HEK293 (cell line): ENCODE data around the gene ANGEL2.

Experiments used
- MYNN ChIP-seq: fragments of 450-650 bp; formaldehyde crosslinking; IDR thresholded peaks from 2 replicates; pipeline ENCODE4 v1.5.1; 2016; ENCODE audit warnings: missing biosample characterization, missing genetic modification characterization, borderline replicate concordance
- ZFP3 ChIP-seq: fragments of 450-650 bp; formaldehyde crosslinking; IDR thresholded peaks from 2 replicates; pipeline ENCODE4 v1.5.1; 2016; ENCODE audit warnings: low read depth, missing biosample characterization, missing genetic modification characterization
- ZIC2 ChIP-seq: fragments of 450-650 bp; formaldehyde crosslinking; IDR thresholded peaks from 2 replicates; pipeline ENCODE4 v1.5.1; 2016; ENCODE audit warnings: missing biosample characterization, missing genetic modification characterization
- ZNF146 ChIP-seq: fragments of 450-650 bp; formaldehyde crosslinking; IDR thresholded peaks from 2 replicates; pipeline ENCODE4 v1.5.1; 2016; ENCODE audit warnings: missing biosample characterization, missing genetic modification characterization
- ZNF19 ChIP-seq: fragments of 450-650 bp; formaldehyde crosslinking; IDR thresholded peaks from 2 replicates; pipeline ENCODE4; 2016; ENCODE audit warnings: missing biosample characterization, missing genetic modification characterization, low read depth
- ZNF221 ChIP-seq: fragments of 450-650 bp; formaldehyde crosslinking; IDR thresholded peaks from 2 replicates; pipeline ENCODE4 v1.5.1; 2017; ENCODE audit warnings: missing biosample characterization, missing genetic modification characterization, borderline replicate concordance
- ZNF292 ChIP-seq: fragments of 450-650 bp; formaldehyde crosslinking; IDR thresholded peaks from 2 replicates; pipeline ENCODE4 v1.5.1; 2016; ENCODE audit warnings: low read depth, missing biosample characterization, missing genetic modification characterization, borderline replicate concordance
- ZNF311 ChIP-seq: fragments of 450-650 bp; formaldehyde crosslinking; IDR thresholded peaks from 2 replicates; pipeline ENCODE4 v1.5.1; 2017; ENCODE audit warnings: missing biosample characterization, missing genetic modification characterization, borderline replicate concordance
- ZNF335 ChIP-seq: fragments of 450-650 bp; formaldehyde crosslinking; conservative IDR thresholded peaks from 2 replicates; pipeline ENCODE4 v1.5.1; 2016; ENCODE audit warnings: missing biosample characterization, missing genetic modification characterization
- ZNF514 ChIP-seq: fragments of 450-650 bp; formaldehyde crosslinking; IDR thresholded peaks from 2 replicates; pipeline ENCODE4 v1.5.1; 2016; ENCODE audit warnings: missing biosample characterization, missing genetic modification characterization
- ZNF521 ChIP-seq: fragments of 450-650 bp; formaldehyde crosslinking; IDR thresholded peaks from 2 replicates; pipeline ENCODE4 v1.5.1; 2017; ENCODE audit warnings: missing biosample characterization, mild to moderate bottlenecking, missing genetic modification characterization
- ZNF600 ChIP-seq: fragments of 450-650 bp; formaldehyde crosslinking; IDR thresholded peaks from 2 replicates; pipeline ENCODE4 v1.5.1; 2016; ENCODE audit warnings: missing biosample characterization, missing genetic modification characterization
- ZNF707 ChIP-seq: fragments of 450-650 bp; formaldehyde crosslinking; IDR thresholded peaks from 2 replicates; pipeline ENCODE4 v1.5.1; 2016; ENCODE audit warnings: missing biosample characterization, missing genetic modification characterization
- ZNF777 ChIP-seq: fragments of 450-650 bp; formaldehyde crosslinking; IDR thresholded peaks from 2 replicates; pipeline ENCODE4 v1.5.1; 2017; ENCODE audit warnings: missing biosample characterization, missing genetic modification characterization, borderline replicate concordance
- TF ChIP-seq, protein P1 (sequence below): fragments of 450-650 bp; formaldehyde crosslinking; IDR thresholded peaks from 2 replicates; pipeline ENCODE4 v1.5.1; 2017; ENCODE audit warnings: missing biosample characterization, missing genetic modification characterization
- TF ChIP-seq, protein P2 (sequence below): fragments of 450-650 bp; IDR thresholded peaks from 2 replicates; pipeline ENCODE4 v1.5.1; 2018; ENCODE audit warnings: missing biosample characterization, mild to moderate bottlenecking, missing genetic modification characterization
- TF ChIP-seq, protein P3 (sequence below): fragments of 450-650 bp; formaldehyde crosslinking; IDR thresholded peaks from 2 replicates; pipeline ENCODE4 v1.5.1; 2016; ENCODE audit warnings: missing biosample characterization, missing genetic modification characterization
- TF ChIP-seq, protein P4 (sequence below): fragments of 450-650 bp; formaldehyde crosslinking; IDR thresholded peaks from 2 replicates; pipeline ENCODE4 v1.5.1; 2016; ENCODE audit warnings: missing biosample characterization, missing genetic modification characterization, borderline replicate concordance
- TF ChIP-seq, protein P5 (sequence below): fragments of 450-650 bp; formaldehyde crosslinking; IDR thresholded peaks from 2 replicates; pipeline ENCODE4 v1.5.1; 2016; ENCODE audit warnings: missing biosample characterization, missing genetic modification characterization
- TF ChIP-seq, protein P6 (sequence below): fragments of 450-650 bp; formaldehyde crosslinking; IDR thresholded peaks from 2 replicates; pipeline ENCODE4 v1.5.1; 2016; ENCODE audit warnings: missing biosample characterization, missing genetic modification characterization, borderline replicate concordance
- TF ChIP-seq, protein P7 (sequence below): fragments of 450-650 bp; formaldehyde crosslinking; IDR thresholded peaks from 2 replicates; pipeline ENCODE4 v1.5.1; 2016; ENCODE audit warnings: missing biosample characterization, missing genetic modification characterization

ANGEL2 gene

DNA sequence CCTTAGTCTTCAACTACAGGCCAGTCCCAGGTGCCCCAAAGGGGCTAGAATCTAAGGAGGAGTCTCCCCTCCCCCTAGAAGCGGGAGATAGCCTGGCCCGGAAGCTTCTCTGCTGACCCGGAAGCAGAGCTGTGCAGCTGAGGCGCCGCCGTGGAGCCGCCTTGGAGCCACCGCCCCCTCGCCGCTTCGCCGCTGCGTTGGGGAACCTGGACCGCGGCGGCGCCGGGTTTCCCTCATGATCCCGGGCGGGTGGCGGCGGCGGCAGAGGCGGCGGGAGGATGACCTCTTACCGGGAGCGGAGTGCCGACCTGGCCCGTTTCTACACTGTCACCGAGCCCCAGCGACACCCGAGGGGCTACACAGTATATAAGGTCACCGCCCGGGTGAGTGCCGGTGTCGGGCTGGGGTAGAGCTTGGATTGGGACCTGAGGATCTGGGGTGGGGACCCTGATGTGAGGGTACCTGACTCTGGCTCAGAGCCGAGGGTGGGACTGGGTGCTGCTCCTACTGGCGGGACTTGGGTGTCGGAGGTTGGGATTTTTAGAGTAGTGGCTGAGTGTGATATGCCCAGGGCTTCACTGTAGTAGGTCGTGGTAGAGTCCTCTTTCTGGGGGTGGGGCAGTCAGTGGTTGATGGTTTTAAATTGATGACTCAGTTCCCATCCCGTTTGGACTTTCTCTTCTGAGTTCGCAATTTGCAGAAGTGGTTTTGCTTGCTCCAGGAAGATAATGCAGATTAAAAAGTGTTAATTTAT is 35.6 kb upstream of the ANGEL2 start, which contains the start of gene RPS6KC1 (continued):
- TF ChIP-seq, protein P1, sequence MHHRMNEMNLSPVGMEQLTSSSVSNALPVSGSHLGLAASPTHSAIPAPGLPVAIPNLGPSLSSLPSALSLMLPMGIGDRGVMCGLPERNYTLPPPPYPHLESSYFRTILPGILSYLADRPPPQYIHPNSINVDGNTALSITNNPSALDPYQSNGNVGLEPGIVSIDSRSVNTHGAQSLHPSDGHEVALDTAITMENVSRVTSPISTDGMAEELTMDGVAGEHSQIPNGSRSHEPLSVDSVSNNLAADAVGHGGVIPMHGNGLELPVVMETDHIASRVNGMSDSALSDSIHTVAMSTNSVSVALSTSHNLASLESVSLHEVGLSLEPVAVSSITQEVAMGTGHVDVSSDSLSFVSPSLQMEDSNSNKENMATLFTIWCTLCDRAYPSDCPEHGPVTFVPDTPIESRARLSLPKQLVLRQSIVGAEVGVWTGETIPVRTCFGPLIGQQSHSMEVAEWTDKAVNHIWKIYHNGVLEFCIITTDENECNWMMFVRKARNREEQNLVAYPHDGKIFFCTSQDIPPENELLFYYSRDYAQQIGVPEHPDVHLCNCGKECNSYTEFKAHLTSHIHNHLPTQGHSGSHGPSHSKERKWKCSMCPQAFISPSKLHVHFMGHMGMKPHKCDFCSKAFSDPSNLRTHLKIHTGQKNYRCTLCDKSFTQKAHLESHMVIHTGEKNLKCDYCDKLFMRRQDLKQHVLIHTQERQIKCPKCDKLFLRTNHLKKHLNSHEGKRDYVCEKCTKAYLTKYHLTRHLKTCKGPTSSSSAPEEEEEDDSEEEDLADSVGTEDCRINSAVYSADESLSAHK (tag by site-specific recombination), result no peak
- TF ChIP-seq ZNF777 (tag by site-specific recombination) (no peak), ZNF600 (tag by site-specific recombination) (peak; percentile 74), MYNN (no peak), ZNF521 (tag by site-specific recombination) (no peak), ZNF707 (no peak), ZNF335 (peak; percentile 84), ZNF146 (no peak), ZNF292 (tag by site-specific recombination) (no peak), ZIC2 (tag by site-specific recombination) (no peak), ZNF514 (tag by site-specific recombination) (no peak), ZFP3 (tag by site-specific recombination) (peak; percentile 81), ZNF311 (tag by site-specific recombination) (no peak), ZNF221 (tag by site-specific recombination) (no peak), ZNF19 (tag by site-specific recombination) (no peak)
- TF ChIP-seq, protein P2, sequence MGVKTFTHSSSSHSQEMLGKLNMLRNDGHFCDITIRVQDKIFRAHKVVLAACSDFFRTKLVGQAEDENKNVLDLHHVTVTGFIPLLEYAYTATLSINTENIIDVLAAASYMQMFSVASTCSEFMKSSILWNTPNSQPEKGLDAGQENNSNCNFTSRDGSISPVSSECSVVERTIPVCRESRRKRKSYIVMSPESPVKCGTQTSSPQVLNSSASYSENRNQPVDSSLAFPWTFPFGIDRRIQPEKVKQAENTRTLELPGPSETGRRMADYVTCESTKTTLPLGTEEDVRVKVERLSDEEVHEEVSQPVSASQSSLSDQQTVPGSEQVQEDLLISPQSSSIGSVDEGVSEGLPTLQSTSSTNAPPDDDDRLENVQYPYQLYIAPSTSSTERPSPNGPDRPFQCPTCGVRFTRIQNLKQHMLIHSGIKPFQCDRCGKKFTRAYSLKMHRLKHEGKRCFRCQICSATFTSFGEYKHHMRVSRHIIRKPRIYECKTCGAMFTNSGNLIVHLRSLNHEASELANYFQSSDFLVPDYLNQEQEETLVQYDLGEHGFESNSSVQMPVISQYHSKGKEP (tag by site-specific recombination), result no peak
- TF ChIP-seq, protein P3, sequence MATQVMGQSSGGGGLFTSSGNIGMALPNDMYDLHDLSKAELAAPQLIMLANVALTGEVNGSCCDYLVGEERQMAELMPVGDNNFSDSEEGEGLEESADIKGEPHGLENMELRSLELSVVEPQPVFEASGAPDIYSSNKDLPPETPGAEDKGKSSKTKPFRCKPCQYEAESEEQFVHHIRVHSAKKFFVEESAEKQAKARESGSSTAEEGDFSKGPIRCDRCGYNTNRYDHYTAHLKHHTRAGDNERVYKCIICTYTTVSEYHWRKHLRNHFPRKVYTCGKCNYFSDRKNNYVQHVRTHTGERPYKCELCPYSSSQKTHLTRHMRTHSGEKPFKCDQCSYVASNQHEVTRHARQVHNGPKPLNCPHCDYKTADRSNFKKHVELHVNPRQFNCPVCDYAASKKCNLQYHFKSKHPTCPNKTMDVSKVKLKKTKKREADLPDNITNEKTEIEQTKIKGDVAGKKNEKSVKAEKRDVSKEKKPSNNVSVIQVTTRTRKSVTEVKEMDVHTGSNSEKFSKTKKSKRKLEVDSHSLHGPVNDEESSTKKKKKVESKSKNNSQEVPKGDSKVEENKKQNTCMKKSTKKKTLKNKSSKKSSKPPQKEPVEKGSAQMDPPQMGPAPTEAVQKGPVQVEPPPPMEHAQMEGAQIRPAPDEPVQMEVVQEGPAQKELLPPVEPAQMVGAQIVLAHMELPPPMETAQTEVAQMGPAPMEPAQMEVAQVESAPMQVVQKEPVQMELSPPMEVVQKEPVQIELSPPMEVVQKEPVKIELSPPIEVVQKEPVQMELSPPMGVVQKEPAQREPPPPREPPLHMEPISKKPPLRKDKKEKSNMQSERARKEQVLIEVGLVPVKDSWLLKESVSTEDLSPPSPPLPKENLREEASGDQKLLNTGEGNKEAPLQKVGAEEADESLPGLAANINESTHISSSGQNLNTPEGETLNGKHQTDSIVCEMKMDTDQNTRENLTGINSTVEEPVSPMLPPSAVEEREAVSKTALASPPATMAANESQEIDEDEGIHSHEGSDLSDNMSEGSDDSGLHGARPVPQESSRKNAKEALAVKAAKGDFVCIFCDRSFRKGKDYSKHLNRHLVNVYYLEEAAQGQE (tag by site-specific recombination), result no peak
- TF ChIP-seq, protein P4, sequence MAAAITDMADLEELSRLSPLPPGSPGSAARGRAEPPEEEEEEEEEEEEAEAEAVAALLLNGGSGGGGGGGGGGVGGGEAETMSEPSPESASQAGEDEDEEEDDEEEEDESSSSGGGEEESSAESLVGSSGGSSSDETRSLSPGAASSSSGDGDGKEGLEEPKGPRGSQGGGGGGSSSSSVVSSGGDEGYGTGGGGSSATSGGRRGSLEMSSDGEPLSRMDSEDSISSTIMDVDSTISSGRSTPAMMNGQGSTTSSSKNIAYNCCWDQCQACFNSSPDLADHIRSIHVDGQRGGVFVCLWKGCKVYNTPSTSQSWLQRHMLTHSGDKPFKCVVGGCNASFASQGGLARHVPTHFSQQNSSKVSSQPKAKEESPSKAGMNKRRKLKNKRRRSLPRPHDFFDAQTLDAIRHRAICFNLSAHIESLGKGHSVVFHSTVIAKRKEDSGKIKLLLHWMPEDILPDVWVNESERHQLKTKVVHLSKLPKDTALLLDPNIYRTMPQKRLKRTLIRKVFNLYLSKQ (tag by site-specific recombination), result no peak
- TF ChIP-seq, protein P5, sequence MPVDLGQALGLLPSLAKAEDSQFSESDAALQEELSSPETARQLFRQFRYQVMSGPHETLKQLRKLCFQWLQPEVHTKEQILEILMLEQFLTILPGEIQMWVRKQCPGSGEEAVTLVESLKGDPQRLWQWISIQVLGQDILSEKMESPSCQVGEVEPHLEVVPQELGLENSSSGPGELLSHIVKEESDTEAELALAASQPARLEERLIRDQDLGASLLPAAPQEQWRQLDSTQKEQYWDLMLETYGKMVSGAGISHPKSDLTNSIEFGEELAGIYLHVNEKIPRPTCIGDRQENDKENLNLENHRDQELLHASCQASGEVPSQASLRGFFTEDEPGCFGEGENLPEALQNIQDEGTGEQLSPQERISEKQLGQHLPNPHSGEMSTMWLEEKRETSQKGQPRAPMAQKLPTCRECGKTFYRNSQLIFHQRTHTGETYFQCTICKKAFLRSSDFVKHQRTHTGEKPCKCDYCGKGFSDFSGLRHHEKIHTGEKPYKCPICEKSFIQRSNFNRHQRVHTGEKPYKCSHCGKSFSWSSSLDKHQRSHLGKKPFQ (tag by site-specific recombination), result no peak
- TF ChIP-seq, protein P6, sequence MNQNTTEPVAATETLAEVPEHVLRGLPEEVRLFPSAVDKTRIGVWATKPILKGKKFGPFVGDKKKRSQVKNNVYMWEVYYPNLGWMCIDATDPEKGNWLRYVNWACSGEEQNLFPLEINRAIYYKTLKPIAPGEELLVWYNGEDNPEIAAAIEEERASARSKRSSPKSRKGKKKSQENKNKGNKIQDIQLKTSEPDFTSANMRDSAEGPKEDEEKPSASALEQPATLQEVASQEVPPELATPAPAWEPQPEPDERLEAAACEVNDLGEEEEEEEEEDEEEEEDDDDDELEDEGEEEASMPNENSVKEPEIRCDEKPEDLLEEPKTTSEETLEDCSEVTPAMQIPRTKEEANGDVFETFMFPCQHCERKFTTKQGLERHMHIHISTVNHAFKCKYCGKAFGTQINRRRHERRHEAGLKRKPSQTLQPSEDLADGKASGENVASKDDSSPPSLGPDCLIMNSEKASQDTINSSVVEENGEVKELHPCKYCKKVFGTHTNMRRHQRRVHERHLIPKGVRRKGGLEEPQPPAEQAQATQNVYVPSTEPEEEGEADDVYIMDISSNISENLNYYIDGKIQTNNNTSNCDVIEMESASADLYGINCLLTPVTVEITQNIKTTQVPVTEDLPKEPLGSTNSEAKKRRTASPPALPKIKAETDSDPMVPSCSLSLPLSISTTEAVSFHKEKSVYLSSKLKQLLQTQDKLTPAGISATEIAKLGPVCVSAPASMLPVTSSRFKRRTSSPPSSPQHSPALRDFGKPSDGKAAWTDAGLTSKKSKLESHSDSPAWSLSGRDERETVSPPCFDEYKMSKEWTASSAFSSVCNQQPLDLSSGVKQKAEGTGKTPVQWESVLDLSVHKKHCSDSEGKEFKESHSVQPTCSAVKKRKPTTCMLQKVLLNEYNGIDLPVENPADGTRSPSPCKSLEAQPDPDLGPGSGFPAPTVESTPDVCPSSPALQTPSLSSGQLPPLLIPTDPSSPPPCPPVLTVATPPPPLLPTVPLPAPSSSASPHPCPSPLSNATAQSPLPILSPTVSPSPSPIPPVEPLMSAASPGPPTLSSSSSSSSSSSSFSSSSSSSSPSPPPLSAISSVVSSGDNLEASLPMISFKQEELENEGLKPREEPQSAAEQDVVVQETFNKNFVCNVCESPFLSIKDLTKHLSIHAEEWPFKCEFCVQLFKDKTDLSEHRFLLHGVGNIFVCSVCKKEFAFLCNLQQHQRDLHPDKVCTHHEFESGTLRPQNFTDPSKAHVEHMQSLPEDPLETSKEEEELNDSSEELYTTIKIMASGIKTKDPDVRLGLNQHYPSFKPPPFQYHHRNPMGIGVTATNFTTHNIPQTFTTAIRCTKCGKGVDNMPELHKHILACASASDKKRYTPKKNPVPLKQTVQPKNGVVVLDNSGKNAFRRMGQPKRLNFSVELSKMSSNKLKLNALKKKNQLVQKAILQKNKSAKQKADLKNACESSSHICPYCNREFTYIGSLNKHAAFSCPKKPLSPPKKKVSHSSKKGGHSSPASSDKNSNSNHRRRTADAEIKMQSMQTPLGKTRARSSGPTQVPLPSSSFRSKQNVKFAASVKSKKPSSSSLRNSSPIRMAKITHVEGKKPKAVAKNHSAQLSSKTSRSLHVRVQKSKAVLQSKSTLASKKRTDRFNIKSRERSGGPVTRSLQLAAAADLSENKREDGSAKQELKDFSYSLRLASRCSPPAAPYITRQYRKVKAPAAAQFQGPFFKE (tag by site-specific recombination), result no peak
- TF ChIP-seq, protein P7, sequence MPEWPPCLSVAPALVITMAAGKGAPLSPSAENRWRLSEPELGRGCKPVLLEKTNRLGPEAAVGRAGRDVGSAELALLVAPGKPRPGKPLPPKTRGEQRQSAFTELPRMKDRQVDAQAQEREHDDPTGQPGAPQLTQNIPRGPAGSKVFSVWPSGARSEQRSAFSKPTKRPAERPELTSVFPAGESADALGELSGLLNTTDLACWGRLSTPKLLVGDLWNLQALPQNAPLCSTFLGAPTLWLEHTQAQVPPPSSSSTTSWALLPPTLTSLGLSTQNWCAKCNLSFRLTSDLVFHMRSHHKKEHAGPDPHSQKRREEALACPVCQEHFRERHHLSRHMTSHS, result no peak
